Adrenal gland (tissue), 5 donors: ENCODE data around the gene CEP170.

Experiments
- CTCF ChIP-seq, 6 experiments: fragments of 450-650 bp in 4 of 6; fragments of 200-600 bp in 2 of 6; sonication (generic) in 1 of 6; IDR thresholded peaks; 1 replicate in 5 of 6; 2 replicates in 1 of 6; pipeline versions ENCODE4 v1.5.1 to v1.8.0; 2016 to 2021; ENCODE audit warnings: antibody characterized with exemption in 6 of 6, mild to moderate bottlenecking in 2 of 6, moderate library complexity in 1 of 6
- POLR2A ChIP-seq, 2 donors: fragments of 450-650 bp; IDR thresholded peaks; one replicate each; pipeline ENCODE4 v1.6.1; 2017; ENCODE audit warnings: antibody characterized with exemption in 2 of 2, mild to moderate bottlenecking in 2 of 2, moderate library complexity in 1 of 2
- donor health status: DM: no; HTN: no; CAD: no.

GRCh38 chr1:243257189-243257588 is 2.1 kb upstream of the CEP170 start:
- TF ChIP-seq CTCF (IDR thresholded peaks at IDR 0.05), result no peak
- TF ChIP-seq POLR2A (IDR thresholded peaks at IDR 0.05), result no peak
